ENCODE measurements around the gene FAM20C.

GRCh38 chr7:200704-201103 is 8.3 kb downstream of the FAM20C start:
- TF ChIP-seq POLR2A (IDR thresholded peaks at IDR 0.05): no peak
- TF ChIP-seq, protein P1, sequence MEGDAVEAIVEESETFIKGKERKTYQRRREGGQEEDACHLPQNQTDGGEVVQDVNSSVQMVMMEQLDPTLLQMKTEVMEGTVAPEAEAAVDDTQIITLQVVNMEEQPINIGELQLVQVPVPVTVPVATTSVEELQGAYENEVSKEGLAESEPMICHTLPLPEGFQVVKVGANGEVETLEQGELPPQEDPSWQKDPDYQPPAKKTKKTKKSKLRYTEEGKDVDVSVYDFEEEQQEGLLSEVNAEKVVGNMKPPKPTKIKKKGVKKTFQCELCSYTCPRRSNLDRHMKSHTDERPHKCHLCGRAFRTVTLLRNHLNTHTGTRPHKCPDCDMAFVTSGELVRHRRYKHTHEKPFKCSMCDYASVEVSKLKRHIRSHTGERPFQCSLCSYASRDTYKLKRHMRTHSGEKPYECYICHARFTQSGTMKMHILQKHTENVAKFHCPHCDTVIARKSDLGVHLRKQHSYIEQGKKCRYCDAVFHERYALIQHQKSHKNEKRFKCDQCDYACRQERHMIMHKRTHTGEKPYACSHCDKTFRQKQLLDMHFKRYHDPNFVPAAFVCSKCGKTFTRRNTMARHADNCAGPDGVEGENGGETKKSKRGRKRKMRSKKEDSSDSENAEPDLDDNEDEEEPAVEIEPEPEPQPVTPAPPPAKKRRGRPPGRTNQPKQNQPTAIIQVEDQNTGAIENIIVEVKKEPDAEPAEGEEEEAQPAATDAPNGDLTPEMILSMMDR (IDR thresholded peaks at IDR 0.05 in 4 of 5, conservative IDR thresholded peaks at IDR 0.05 in 1 of 5): no peak

Data from gastrocnemius medialis (tissue), 4 donors.